Smooth muscle cell of the coronary artery (primary cell): Measurements from ENCODE around the gene IL10. TPM values are rescaled to one million over a fixed set of nuclear protein-coding genes. Genes with fewer than 3 reads are reported as not detected.

Experiments used
- total RNA-seq: library from RNA; depleted of rRNA; stranded (reverse); fragments of >200 nt; gene quantifications from 2 replicates; pipeline ENCODE4 v1.2.3, GENCODE V29; 2014; ENCODE audit warnings: low replicate concordance

The IL10 gene
- not detected in 2 replicates for total RNA-seq

DNA sequence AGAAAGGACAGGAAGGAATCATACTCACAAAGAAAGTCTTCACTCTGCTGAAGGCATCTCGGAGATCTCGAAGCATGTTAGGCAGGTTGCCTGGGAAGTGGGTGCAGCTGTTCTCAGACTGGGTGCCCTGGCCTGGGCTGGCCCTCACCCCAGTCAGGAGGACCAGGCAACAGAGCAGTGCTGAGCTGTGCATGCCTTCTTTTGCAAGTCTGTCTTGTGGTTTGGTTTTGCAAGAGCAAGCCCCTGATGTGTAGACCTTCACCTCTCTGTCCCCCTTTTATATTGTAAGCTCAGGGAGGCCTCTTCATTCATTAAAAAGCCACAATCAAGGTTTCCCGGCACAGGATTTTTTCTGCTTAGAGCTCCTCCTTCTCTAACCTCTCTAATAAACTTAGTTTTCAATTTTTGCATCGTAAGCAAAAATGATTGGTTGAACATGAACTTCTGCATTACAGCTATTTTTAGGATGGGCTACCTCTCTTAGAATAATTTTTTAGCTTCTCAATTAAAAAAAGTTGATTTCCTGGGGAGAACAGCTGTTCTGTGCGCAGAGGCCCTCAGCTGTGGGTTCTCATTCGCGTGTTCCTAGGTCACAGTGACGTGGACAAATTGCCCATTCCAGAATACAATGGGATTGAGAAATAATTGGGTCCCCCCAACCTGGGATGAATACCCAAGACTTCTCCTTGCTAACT is at the start of gene IL10:
IL10 (minus strand) TSS at position 252 of the 695 bp plus-strand sequence; CDS start at position 193, 59 bp downstream.

DNA sequence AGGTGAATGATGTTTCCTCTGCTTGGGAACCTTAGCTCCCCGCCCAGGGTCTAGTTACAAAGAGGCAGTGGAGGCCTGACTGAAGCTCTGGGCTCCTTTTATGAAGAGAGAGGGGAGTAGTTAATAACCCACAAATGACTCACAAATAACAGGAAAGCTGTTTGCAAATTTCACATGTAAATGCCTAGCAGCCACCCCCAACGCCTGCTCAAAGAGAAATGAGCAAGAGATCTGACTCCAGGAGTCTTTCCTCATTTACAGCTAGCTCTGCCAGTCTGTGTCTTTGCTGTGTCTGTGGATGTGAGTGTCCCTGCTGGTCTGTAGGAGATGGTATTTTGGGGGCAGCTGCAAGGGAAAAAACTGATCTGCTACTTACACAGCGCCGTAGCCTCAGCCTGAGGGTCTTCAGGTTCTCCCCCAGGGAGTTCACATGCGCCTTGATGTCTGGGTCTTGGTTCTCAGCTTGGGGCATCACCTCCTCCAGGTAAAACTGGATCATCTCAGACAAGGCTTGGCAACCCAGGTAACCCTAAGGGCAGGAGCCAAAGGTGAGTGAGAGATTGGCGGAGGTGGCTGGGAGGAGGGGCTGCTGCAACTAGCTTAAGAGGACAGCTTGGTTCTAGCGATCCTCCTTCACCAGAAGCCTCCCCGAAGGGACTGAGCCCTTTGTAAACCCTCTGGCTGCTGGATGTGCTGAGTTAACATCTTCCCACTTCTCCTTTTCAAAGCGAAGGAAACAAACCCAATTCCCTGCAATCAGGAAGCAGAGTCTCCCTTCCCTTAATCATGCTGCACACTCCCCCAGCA is 1.6 kb downstream of the IL10 start, which contains the start of gene IL19:
IL19 (plus strand) TSS at position 243 of the 807 bp plus-strand sequence. CDS start 65,890 bp downstream, outside the sequence.

Other genes with a start within 250 kb of the IL10 start
- gene EIF2D, start 160.0 kb downstream of the IL10 start, total RNA-seq: 42.2 and 45.9 TPM in 2 replicates
- 14.0 and 19.7 TPM in 2 replicates for gene DYRK3, start 137.0 kb downstream of the IL10 start, total RNA-seq
- gene MAPKAPK2, start 87.6 kb downstream of the IL10 start, total RNA-seq: 25.5 and 30.7 TPM in 2 replicates
- gene IL19, start 1.7 kb downstream of the IL10 start, total RNA-seq: not detected in 2 replicates
- gene IL20, start 93.1 kb upstream of the IL10 start, total RNA-seq: not detected in 2 replicates
- gene IL24, start 124.9 kb upstream of the IL10 start, total RNA-seq: not detected in 2 replicates
- gene FCMR, start 149.4 kb upstream of the IL10 start, total RNA-seq: not detected in 2 replicates
- not detected in 2 replicates for gene PIGR, start 174.0 kb upstream of the IL10 start, total RNA-seq
- gene FCAMR, start 198.0 kb upstream of the IL10 start, total RNA-seq: not detected in 2 replicates